Loucy (cell line): ENCODE results near the gene PPP1R26.

Experiments used
- CTCF ChIP-seq: fragments of 200-600 bp; sonication (generic); conservative IDR thresholded peaks from 2 replicates; pipeline ENCODE4 v1.5.1; 2014; ENCODE audit warnings: mild to moderate bottlenecking, antibody characterized with exemption, low read length
- EZH2phosphoT487 ChIP-seq: fragments of 200-600 bp; IDR thresholded peaks from 2 replicates; pipeline ENCODE4 v1.6.1; 2018; ENCODE audit warnings: antibody characterized with exemption, mild to moderate bottlenecking, moderate library complexity, borderline replicate concordance

DNA sequence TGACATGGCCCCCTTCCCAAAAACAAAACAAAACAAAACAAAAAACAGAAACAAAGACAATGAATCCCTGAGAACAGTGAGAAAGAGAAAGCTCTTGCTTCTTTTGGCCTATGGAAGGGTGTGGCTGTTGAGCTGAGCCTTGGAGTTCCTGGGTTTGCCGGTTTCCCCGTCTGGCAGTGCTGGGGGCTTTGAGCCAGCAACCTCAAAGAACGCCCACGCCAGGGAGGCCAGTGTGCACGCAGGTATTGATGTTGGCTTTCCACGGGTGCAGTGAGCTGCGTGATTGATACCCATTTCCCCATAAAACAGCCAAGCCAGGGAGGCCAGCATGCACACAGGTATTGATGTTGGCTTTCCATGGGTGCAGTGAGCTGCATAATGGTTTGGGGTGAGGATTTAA is 33.3 kb downstream of the PPP1R26 start:
- TF ChIP-seq CTCF (no peak), EZH2phosphoT487 (no peak)
